K562 (cell line): Measurements from ENCODE around the gene CALM1. TPM values are rescaled to one million over a fixed set of nuclear protein-coding genes. Genes with fewer than 3 reads are reported as not detected.

ENCODE experiments used
- ATF6 ChIP-seq: sonication (generic); formaldehyde crosslinking; IDR thresholded peaks from 2 replicates; pipeline ENCODE4 v1.4.0; 2020; ENCODE audit warnings: mild to moderate bottlenecking, missing genetic modification reagents
- CEBPG ChIP-seq, 3 experiments: fragments of 200-800 bp in 1 of 3; sonication (Bioruptor generic) in 1 of 3; sonication (generic) in 1 of 3; formaldehyde crosslinking in 1 of 3; IDR thresholded peaks in 2 of 3; conservative IDR thresholded peaks in 1 of 3; 2 replicates each; pipeline versions ENCODE4 v1.6.1 to v1.8.0; 2016 to 2022; ENCODE audit warnings: missing compliant biosample characterization in 2 of 3, missing genetic modification characterization in 2 of 3, mild to moderate bottlenecking in 1 of 3, missing genetic modification reagents in 1 of 3
- CREM ChIP-seq: IDR thresholded peaks from 2 replicates; pipeline ENCODE4 v1.6.1; 2014; ENCODE audit warnings: antibody characterized with exemption, low read depth
- CTBP1 ChIP-seq: fragments of 450-650 bp; IDR thresholded peaks from 2 replicates; pipeline ENCODE4 v1.6.1; 2016; ENCODE audit warnings: borderline replicate concordance
- FOSL1 ChIP-seq: fragments of 200-800 bp; sonication (Bioruptor generic); conservative IDR thresholded peaks from 2 replicates; pipeline ENCODE4 v1.6.1; 2016; ENCODE audit warnings: missing genetic modification characterization, missing compliant biosample characterization
- FOXK2 ChIP-seq, 2 experiments: fragments of 450-650 bp; IDR thresholded peaks in 1 of 2; conservative IDR thresholded peaks in 1 of 2; 2 replicates each; pipeline ENCODE4 v1.6.1; 2016; ENCODE audit warnings: low read depth in 2 of 2, mild to moderate bottlenecking in 1 of 2
- HCFC1 ChIP-seq: IDR thresholded peaks from 2 replicates; pipeline ENCODE4 v1.6.1; 2012; ENCODE audit warnings: low read depth, low read length, improper control_type of control experiment
- HMGN3 ChIP-seq: IDR thresholded peaks from 2 replicates; pipeline ENCODE4 v1.6.1; 2011; ENCODE audit warnings: borderline replicate concordance, low read depth, mild to moderate bottlenecking, mixed read lengths, low read length; ENCODE audit not compliant: insufficient read length; ENCODE audit errors: extremely low read depth
- ILK ChIP-seq: fragments of 450-650 bp; IDR thresholded peaks from 2 replicates; pipeline ENCODE4 v1.6.1; 2016; ENCODE audit warnings: missing genetic modification characterization, low read depth, mild to moderate bottlenecking, missing compliant biosample characterization, moderate library complexity, borderline replicate concordance
- KLF1 ChIP-seq: fragments of 450-650 bp; IDR thresholded peaks from 2 replicates; pipeline ENCODE4 v1.6.1; 2016; ENCODE audit warnings: missing genetic modification characterization, missing compliant biosample characterization
- PHB2 ChIP-seq: fragments of 450-650 bp; IDR thresholded peaks from 2 replicates; pipeline ENCODE4 v1.6.1; 2017; ENCODE audit warnings: low read depth
- PRMT5 ChIP-seq: sonication (generic); formaldehyde crosslinking; IDR thresholded peaks from 2 replicates; pipeline ENCODE4 v1.5.0; 2020; ENCODE audit warnings: missing genetic modification reagents
- RBM17 ChIP-seq: fragments of 200-400 bp; formaldehyde crosslinking; IDR thresholded peaks from 2 replicates; pipeline ENCODE4 v1.6.1; 2017; ENCODE audit warnings: low read depth, mild to moderate bottlenecking, low read length, borderline replicate concordance
- RBM34 ChIP-seq: fragments of 200-400 bp; formaldehyde crosslinking; IDR thresholded peaks from 2 replicates; pipeline ENCODE4 v1.6.1; 2018; ENCODE audit warnings: low read length, borderline replicate concordance; ENCODE audit not compliant: insufficient read depth
- SMARCB1 ChIP-seq: IDR thresholded peaks from 2 replicates; pipeline ENCODE4 v1.6.1; 2011; ENCODE audit warnings: improper control_type of control experiment, low read depth; ENCODE audit not compliant: insufficient read length
- SOX6 ChIP-seq: fragments of 450-650 bp; IDR thresholded peaks from 2 replicates; pipeline ENCODE4 v1.6.1; 2014; ENCODE audit warnings: mild to moderate bottlenecking
- SRSF3 ChIP-seq: fragments of 200-400 bp; formaldehyde crosslinking; IDR thresholded peaks from 2 replicates; pipeline ENCODE4 v1.6.1; 2016; ENCODE audit warnings: mild to moderate bottlenecking, low read length, moderate library complexity; ENCODE audit not compliant: insufficient read depth
- ZKSCAN3 ChIP-seq: fragments of 250-450 bp; sonication (Bioruptor Pico); IDR thresholded peaks from 2 replicates; pipeline ENCODE4 v1.4.0; 2020
- ZNF121 ChIP-seq: sonication (generic); formaldehyde crosslinking; conservative IDR thresholded peaks from 2 replicates; pipeline ENCODE4 v1.8.0; 2022; ENCODE audit warnings: missing genetic modification reagents
- ZNF23 ChIP-seq: fragments of 250-450 bp; sonication (Bioruptor Pico); IDR thresholded peaks from 2 replicates; pipeline ENCODE4 v1.4.0; 2020; ENCODE audit warnings: mild to moderate bottlenecking
- polyA plus RNA-seq, 8 experiments: library from polyadenylated mRNA; depleted of rRNA in 4 of 8; stranded (reverse) in 5 of 8; unstranded in 3 of 8; fragments of >200 nt; fragmentation: Nextera tagmentation in 2 of 8; fragmentation: Illumina TruSeq in 1 of 8; extraction: Ambion mirVana in 2 of 8; extraction: Trizol in 1 of 8; gene quantifications; 2 replicates each; pipeline versions ENCODE4 v1.2.1 to v1.2.3, GENCODE V29; 2011 to 2014; ENCODE audit warnings: inconsistent platforms in 1 of 8, missing spikeins in 1 of 8
- total RNA-seq, 7 experiments: library from RNA; depleted of rRNA in 6 of 7; stranded (reverse); fragments of >200 nt in 6 of 7; fragmentation: Illumina TruSeq in 2 of 7; extraction: Trizol in 2 of 7; gene quantifications; 2 replicates each; pipeline versions ENCODE4 v1.2.1 to v1.2.3, GENCODE V29; 2011 to 2021; ENCODE audit warnings: low replicate concordance in 1 of 7
- TF ChIP-seq, protein P1 (sequence below), 2 experiments: fragments of 450-650 bp; conservative IDR thresholded peaks; 2 replicates each; pipeline ENCODE4 v1.6.1; 2017; ENCODE audit warnings: mild to moderate bottlenecking in 2 of 2, moderate library complexity in 2 of 2
- TF ChIP-seq, protein P2 (sequence below): fragments of 450-650 bp; IDR thresholded peaks from 2 replicates; pipeline ENCODE4 v1.6.1; 2016

Gene CALM1
- total and polyA plus RNA-seq, 9 of the 15 experiments (the other 6 are each of a cell fraction or from before 2014, with no cell fraction given): 48.0 to 269 (median 158) TPM

- TF ChIP-seq, protein P1, sequence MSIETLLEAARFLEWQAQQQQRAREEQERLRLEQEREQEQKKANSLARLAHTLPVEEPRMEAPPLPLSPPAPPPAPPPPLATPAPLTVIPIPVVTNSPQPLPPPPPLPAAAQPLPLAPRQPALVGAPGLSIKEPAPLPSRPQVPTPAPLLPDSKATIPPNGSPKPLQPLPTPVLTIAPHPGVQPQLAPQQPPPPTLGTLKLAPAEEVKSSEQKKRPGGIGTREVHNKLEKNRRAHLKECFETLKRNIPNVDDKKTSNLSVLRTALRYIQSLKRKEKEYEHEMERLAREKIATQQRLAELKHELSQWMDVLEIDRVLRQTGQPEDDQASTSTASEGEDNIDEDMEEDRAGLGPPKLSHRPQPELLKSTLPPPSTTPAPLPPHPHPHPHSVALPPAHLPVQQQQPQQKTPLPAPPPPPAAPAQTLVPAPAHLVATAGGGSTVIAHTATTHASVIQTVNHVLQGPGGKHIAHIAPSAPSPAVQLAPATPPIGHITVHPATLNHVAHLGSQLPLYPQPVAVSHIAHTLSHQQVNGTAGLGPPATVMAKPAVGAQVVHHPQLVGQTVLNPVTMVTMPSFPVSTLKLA (conservative IDR thresholded peaks at IDR 0.05): peak in 1 of 2 experiments; percentile 59; a peak in 1 of 4 replicates
- TF ChIP-seq CTBP1 (peak; percentile 94), RBM34 (no peak), SOX6 (peak; percentile 77; the same call in 1 of the 2 replicates), FOXK2 (conservative IDR thresholded peaks at IDR 0.05 in 1 of 2, IDR thresholded peaks at IDR 0.05 in 1 of 2; ENCODE audit: low read depth in 2 of 2) (no peak), HMGN3 (peak; percentile 92), FOSL1 (tag) (peak; percentile 28; the same call in 1 of the 2 replicates), HCFC1 (peak; percentile 66), SRSF3 (no peak), ATF6 (CRISPR knock-in tag) (no peak), PHB2 (no peak), CEBPG (CRISPR knock-in tag; IDR thresholded peaks at IDR 0.05) (no peak), CEBPG (tag; conservative IDR thresholded peaks at IDR 0.05 in 1 of 2, IDR thresholded peaks at IDR 0.05 in 1 of 2) (no peak), ZKSCAN3 (CRISPR knock-in tag) (no peak), ZNF121 (CRISPR knock-in tag) (no peak), PRMT5 (CRISPR knock-in tag) (no peak), ZNF23 (no peak), CREM (peak; percentile 58), SMARCB1 (no peak), ILK (tag) (no peak), RBM17 (no peak), KLF1 (no peak)
- TF ChIP-seq, protein P2, sequence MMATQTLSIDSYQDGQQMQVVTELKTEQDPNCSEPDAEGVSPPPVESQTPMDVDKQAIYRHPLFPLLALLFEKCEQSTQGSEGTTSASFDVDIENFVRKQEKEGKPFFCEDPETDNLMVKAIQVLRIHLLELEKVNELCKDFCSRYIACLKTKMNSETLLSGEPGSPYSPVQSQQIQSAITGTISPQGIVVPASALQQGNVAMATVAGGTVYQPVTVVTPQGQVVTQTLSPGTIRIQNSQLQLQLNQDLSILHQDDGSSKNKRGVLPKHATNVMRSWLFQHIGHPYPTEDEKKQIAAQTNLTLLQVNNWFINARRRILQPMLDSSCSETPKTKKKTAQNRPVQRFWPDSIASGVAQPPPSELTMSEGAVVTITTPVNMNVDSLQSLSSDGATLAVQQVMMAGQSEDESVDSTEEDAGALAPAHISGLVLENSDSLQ: no peak
Measured at GRCh38 chr14:90396341-90397339, at the start of gene CALM1 (continued).
